KMS-11 (cell line): Measurements from ENCODE around the gene FOXP1.

Source experiments
- H2AFZ ChIP-seq: fragments of 200-600 bp; sonication (generic); 2 replicates; pipeline ENCODE4 v1.6.1; 2016; ENCODE audit warnings: antibody characterized with exemption, mixed run types, low read depth
- H3K27ac ChIP-seq: fragments of 200-600 bp; sonication (generic); 2 replicates; pipeline ENCODE4 v1.6.1; 2016; ENCODE audit warnings: mild to moderate bottlenecking, mixed run types
- H3K27me3 ChIP-seq: fragments of 200-600 bp; sonication (generic); 2 replicates; pipeline ENCODE4 v1.6.1; 2017; ENCODE audit warnings: mild to moderate bottlenecking, low read depth, mixed run types, moderate library complexity; ENCODE audit not compliant: insufficient read depth
- H3K36me3 ChIP-seq: fragments of 200-600 bp; sonication (generic); 2 replicates; pipeline ENCODE4 v1.6.1; 2017; ENCODE audit warnings: mild to moderate bottlenecking, mixed run types; ENCODE audit not compliant: insufficient read depth
- H3K4me1 ChIP-seq: fragments of 200-600 bp; sonication (generic); 2 replicates; pipeline ENCODE4 v1.6.1; 2016; ENCODE audit warnings: mild to moderate bottlenecking, low read depth, mixed run types; ENCODE audit not compliant: poor library complexity, severe bottlenecking
- H3K4me2 ChIP-seq: fragments of 200-600 bp; sonication (generic); 2 replicates; pipeline ENCODE4 v1.7.0; 2016; ENCODE audit warnings: mild to moderate bottlenecking, mixed run types
- H3K4me3 ChIP-seq: fragments of 200-600 bp; sonication (generic); IDR thresholded peaks from 2 replicates; pipeline ENCODE4 v1.6.1; 2017; ENCODE audit warnings: low read depth, low read length, mixed read lengths; ENCODE audit not compliant: insufficient read depth
- H3K79me2 ChIP-seq: fragments of 200-600 bp; sonication (generic); 2 replicates; pipeline ENCODE4 v1.6.1; 2016; ENCODE audit warnings: low read depth, mixed run types; ENCODE audit not compliant: insufficient read depth
- H3K9ac ChIP-seq: fragments of 200-600 bp; sonication (generic); 2 replicates; pipeline ENCODE4 v1.6.1; 2016; ENCODE audit warnings: mild to moderate bottlenecking, mixed run types
- H4K20me1 ChIP-seq: fragments of 200-600 bp; sonication (generic); 2 replicates; pipeline ENCODE4 v1.6.1; 2016; ENCODE audit warnings: mild to moderate bottlenecking, mixed run types; ENCODE audit not compliant: insufficient read depth
- TF ChIP-seq, protein P1 (sequence below): fragments of 200-600 bp; sonication (generic); conservative IDR thresholded peaks from 2 replicates; pipeline ENCODE4 v1.6.1; 2017; ENCODE audit warnings: low read depth, mild to moderate bottlenecking, antibody characterized with exemption, low read length, moderate library complexity, mixed read lengths

The FOXP1 gene

DNA sequence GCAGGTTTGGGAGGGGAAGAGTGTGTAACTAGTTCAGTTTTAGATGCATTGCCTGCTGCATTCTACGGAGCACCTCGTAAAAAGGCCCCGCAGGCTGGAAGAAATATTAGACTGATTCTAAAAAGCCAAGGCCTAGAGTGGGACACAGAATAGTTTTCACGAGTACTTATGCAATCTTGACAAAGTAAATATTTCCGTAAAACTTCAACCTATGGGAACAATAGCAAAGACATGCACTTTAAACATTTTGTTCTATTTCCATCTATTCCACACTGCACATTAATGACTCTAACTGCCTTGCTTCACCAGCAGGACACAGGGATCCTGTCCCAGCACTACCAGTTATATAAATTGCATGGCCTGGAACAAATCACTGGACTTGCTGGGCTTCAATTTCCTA is 260.0 kb downstream of the FOXP1 start:
- no peaks in the 10 kb centered on the region for H3K4me1 ChIP-seq
- no peak overlapping the region for H3K27ac ChIP-seq
- no peaks in the 10 kb centered on the region for H3K36me3 ChIP-seq
- H3K79me2 ChIP-seq: no peaks in the 10 kb centered on the region
- H3K27me3 ChIP-seq: no peaks in the 10 kb centered on the region
- TF ChIP-seq, protein P1, sequence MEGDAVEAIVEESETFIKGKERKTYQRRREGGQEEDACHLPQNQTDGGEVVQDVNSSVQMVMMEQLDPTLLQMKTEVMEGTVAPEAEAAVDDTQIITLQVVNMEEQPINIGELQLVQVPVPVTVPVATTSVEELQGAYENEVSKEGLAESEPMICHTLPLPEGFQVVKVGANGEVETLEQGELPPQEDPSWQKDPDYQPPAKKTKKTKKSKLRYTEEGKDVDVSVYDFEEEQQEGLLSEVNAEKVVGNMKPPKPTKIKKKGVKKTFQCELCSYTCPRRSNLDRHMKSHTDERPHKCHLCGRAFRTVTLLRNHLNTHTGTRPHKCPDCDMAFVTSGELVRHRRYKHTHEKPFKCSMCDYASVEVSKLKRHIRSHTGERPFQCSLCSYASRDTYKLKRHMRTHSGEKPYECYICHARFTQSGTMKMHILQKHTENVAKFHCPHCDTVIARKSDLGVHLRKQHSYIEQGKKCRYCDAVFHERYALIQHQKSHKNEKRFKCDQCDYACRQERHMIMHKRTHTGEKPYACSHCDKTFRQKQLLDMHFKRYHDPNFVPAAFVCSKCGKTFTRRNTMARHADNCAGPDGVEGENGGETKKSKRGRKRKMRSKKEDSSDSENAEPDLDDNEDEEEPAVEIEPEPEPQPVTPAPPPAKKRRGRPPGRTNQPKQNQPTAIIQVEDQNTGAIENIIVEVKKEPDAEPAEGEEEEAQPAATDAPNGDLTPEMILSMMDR: no peak
- no peak overlapping the region for H3K4me2 ChIP-seq
- no peaks in the 10 kb centered on the region for H4K20me1 ChIP-seq
- H3K9ac ChIP-seq: no peak overlapping the region
- no peak overlapping the region for H3K4me3 ChIP-seq
- H2AFZ ChIP-seq: no peak overlapping the region

DNA sequence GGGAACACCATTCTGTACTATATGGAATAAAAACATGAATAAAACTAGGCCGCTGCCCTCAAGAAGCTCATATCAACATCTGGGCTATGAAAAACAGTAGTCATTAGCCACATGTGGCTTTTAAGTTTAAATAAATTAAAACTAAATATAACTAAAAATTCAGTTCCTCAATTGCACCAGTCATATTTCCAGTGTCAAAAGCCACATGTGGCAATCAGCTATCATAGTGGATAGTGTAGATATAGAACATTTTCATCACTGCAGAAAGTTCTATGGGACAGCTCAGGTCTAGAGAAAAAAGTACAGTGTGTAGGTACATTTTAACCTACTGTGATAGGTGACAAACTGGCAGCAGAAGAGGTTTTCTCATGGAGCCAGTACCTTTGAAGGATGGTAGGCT is 261.4 kb downstream of the FOXP1 start:
- Histone ChIP-seq H3K79me2 (no peaks in the 10 kb centered on the region), H3K36me3 (no peaks in the 10 kb centered on the region), H3K4me1 (no peaks in the 10 kb centered on the region), H2AFZ (no peak overlapping the region), H3K4me3 (no peak overlapping the region), H3K9ac (no peak overlapping the region), H3K4me2 (no peak overlapping the region), H4K20me1 (no peaks in the 10 kb centered on the region), H3K27ac (no peak overlapping the region), H3K27me3 (no peaks in the 10 kb centered on the region)
- TF ChIP-seq, protein P1: no peak

DNA sequence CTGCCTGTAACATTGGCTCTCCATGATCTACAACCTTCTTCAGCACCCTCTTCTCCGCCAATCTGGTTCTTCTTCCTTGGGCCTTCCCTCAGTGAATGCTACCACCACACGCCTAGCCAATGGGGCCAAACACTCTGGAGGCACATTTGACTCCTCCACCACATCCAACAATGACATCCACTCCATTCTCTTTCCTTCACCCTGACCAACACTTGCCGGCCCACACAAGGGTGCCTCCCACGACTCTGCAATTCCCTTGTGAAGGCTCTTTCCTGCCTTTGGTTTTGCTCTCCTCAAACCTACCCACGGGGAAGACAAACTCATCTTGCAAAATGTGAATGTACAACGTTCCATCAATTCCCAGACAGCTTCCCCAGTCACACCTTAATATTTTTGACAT is 263.8 kb downstream of the FOXP1 start:
- no peaks in the 10 kb centered on the region for H3K4me1 ChIP-seq
- no peaks in the 10 kb centered on the region for H3K79me2 ChIP-seq
- H3K4me3 ChIP-seq: no peak overlapping the region
- no peak overlapping the region for H2AFZ ChIP-seq
- H3K4me2 ChIP-seq: no peak overlapping the region
- no peaks in the 10 kb centered on the region for H3K27me3 ChIP-seq
- no peaks in the 10 kb centered on the region for H4K20me1 ChIP-seq
- no peaks in the 10 kb centered on the region for H3K36me3 ChIP-seq
- no peak overlapping the region for H3K9ac ChIP-seq
- TF ChIP-seq, protein P1: no peak
- H3K27ac ChIP-seq: no peak overlapping the region

DNA sequence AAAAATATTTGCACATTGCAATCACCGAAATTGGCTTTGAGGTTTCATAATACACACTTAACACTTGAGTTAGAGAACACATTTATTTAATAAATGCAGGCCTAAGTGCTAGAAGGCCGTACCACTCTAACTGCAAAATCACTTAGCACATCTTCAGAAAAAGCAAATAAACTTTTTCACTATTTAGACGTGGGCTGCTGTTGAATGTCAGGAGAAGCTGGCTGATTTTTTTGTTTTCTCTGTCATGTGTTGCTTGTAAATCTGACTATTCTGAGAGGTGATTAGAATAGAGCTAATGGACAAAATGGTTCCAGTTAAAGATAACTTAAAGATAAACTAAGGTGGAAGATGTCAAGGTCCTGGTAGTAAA is 265.1 kb downstream of the FOXP1 start:
- Histone ChIP-seq H3K4me1 (no peaks in the 10 kb centered on the region), H3K27ac (no peak overlapping the region), H3K4me3 (no peak overlapping the region), H3K27me3 (no peaks in the 10 kb centered on the region), H3K79me2 (no peaks in the 10 kb centered on the region), H3K9ac (no peak overlapping the region), H2AFZ (no peak overlapping the region), H3K4me2 (no peak overlapping the region), H4K20me1 (no peaks in the 10 kb centered on the region), H3K36me3 (no peaks in the 10 kb centered on the region)
- TF ChIP-seq, protein P1: no peak
